ENCODE data around the gene SPTBN1.
A peak's percentile ranks its signal among the peaks of the same experiment; 100 is the strongest.

The SPTBN1 gene

GRCh38 chr2:54595161-54595803 is 139.2 kb downstream of the SPTBN1 start:
- DNase-seq, result no peak

- no peak for DNase-seq
Measured at GRCh38 chr2:54595999-54596902, 140.1 kb downstream of the SPTBN1 start.

- DNase-seq, result peak; percentile 52
Measured at GRCh38 chr2:54597153-54597848, 141.2 kb downstream of the SPTBN1 start.

- no peak for DNase-seq
Measured at GRCh38 chr2:54598347-54599325, 142.5 kb downstream of the SPTBN1 start.

GRCh38 chr2:54599326-54599710 is 143.2 kb downstream of the SPTBN1 start:
- DNase-seq, result no peak

- DNase-seq, result no peak
Measured at GRCh38 chr2:54599914-54600313, 143.8 kb downstream of the SPTBN1 start.

- DNase-seq, result no peak
Measured at GRCh38 chr2:54601339-54601738, 145.2 kb downstream of the SPTBN1 start.

- DNase-seq, result no peak
Measured at GRCh38 chr2:54602736-54603322, 146.7 kb downstream of the SPTBN1 start.

GRCh38 chr2:54603357-54603756 is 147.2 kb downstream of the SPTBN1 start:
- no peak for DNase-seq

- DNase-seq, result no peak
Measured at GRCh38 chr2:54603796-54604195, 147.7 kb downstream of the SPTBN1 start.

GRCh38 chr2:54604871-54605270 is 148.7 kb downstream of the SPTBN1 start:
- DNase-seq, result no peak

- DNase-seq, result no peak
Measured at GRCh38 chr2:54605836-54606235, 149.7 kb downstream of the SPTBN1 start.

GRCh38 chr2:54606393-54606958 is 150.3 kb downstream of the SPTBN1 start:
- DNase-seq, result no peak

- DNase-seq, result no peak
Measured at GRCh38 chr2:54608224-54608623, 152.1 kb downstream of the SPTBN1 start.

GRCh38 chr2:54609241-54609640 is 153.1 kb downstream of the SPTBN1 start:
- no peak for DNase-seq

- no peak for DNase-seq
Measured at GRCh38 chr2:54609647-54610046, 153.5 kb downstream of the SPTBN1 start.

GRCh38 chr2:54610700-54611099 is 154.6 kb downstream of the SPTBN1 start:
- no peak for DNase-seq

GRCh38 chr2:54611830-54612545 is 155.9 kb downstream of the SPTBN1 start:
- no peak for DNase-seq

GRCh38 chr2:54613386-54613785 is 157.3 kb downstream of the SPTBN1 start:
- no peak for DNase-seq

- DNase-seq, result no peak
Measured at GRCh38 chr2:54613794-54614257, 157.7 kb downstream of the SPTBN1 start.

GRCh38 chr2:54614819-54615218 is 158.7 kb downstream of the SPTBN1 start:
- DNase-seq, result no peak

All from NCI-H1105 (cell line).